Measurements from ENCODE around the gene CPEB4.

CPEB4 gene

DNA sequence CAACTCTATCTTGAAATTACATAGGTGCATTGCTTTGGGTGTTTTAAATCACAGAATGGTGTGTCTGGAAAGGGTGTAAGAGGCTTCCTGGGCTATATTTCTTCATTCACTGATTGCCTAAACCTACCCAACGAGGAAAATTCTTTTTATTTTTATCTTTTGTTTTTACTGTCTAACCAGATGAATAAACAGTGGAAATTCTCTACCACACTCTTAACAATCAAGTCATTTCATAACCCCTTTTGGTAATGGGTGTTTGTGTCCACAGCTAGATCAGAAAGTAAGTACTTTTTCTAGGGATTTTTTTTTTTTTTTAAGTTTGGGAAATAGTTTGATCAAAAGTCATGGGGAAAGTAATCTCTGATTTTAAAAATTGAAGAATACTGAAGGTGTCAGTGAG is 73.3 kb downstream of the CPEB4 start:
- no peaks in the 10 kb centered on the region for H3K9me3 ChIP-seq (ENCODE audit: low read depth, low read length)
- no peak for DNase-seq (ENCODE audit: low read depth, low spot score)
- no peak overlapping the region for H3K9ac ChIP-seq (ENCODE audit: insufficient read length)
- no peaks in the 10 kb centered on the region for H3K36me3 ChIP-seq (ENCODE audit: insufficient read depth, low read length)
- no peak overlapping the region for H3K4me3 ChIP-seq
- H3K27ac ChIP-seq: no peak overlapping the region
- TF ChIP-seq EZH2 (IDR thresholded peaks at IDR 0.05) (no peak), POLR2AphosphoS5 (IDR thresholded peaks at IDR 0.05; ENCODE audit: borderline replicate concordance, low read depth, low read length) (no peak), FOXP2 (optimal IDR thresholded peaks at IDR 0.05; ENCODE audit: control extremely low read depth, extremely low read length, insufficient read depth) (no peak)

DNA sequence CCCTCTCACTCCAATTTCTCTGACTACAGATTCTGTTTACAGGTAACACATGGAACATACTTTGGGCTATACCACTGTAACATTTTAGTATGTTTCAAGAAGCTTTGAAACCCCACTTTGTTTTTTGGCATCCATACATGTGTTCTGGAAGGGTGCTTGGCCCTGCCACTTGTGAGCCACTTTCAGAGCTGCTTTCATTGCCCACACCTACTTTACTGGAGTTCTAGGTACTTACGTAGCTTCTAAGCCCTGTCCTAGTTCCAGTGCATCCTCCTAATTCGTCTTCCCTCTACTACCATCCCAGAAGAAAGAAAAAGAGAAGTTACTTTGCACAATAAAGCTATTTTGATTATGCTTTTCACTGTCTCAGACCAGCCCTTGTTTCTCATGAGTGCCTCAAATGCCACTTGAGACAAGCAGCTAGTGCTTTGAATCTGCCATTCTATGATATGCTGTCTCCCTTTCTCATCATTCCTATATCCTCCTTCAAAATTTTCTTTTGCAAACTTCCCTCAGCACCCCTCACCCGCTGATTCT is 74.4 kb downstream of the CPEB4 start:
- Histone ChIP-seq H3K36me3 (ENCODE audit: insufficient read depth, low read length) (no peaks in the 10 kb centered on the region), H3K27ac (no peak overlapping the region)
- no peak for DNase-seq (ENCODE audit: low read depth, low spot score)

DNA sequence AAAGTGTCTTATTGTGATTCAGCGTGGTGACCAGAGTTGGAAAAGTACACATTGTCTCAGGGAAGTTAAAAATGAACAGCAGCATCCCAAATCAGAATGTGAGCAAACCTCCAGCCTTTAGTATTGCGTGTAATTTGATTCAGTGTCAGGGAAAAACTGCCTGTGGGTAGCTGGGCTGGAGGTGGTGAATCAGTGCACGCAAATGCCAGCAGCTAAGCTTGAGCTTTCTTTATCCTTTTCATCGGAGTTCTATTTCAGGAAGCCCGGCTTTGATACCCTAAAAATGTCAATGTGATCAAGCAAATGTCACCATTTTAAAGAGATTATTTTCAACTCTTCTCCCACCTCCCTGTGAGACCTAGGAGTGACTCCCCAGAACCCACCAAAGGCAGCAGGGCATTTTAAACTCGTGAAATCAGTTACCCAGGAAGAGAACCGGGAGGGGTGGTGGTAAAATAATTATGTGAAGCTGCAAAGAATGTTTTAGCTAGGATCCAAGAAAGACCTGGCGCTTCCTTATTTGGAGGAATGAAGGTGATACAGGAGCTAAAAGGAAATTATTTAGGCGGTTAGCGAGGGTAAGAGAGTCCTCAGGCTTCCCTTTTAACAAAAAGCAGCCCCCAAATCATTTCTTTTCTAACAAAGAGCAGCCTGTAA is 75.2 kb downstream of the CPEB4 start:
- H3K9ac ChIP-seq (ENCODE audit: insufficient read length): no peak overlapping the region
- TF ChIP-seq EZH2 (IDR thresholded peaks at IDR 0.05) (no peak), FOXP2 (optimal IDR thresholded peaks at IDR 0.05; ENCODE audit: control extremely low read depth, extremely low read length, insufficient read depth) (no peak), POLR2AphosphoS5 (IDR thresholded peaks at IDR 0.05; ENCODE audit: borderline replicate concordance, low read depth, low read length) (no peak)
- no peak overlapping the region for H3K4me3 ChIP-seq
- no peaks in the 10 kb centered on the region for H3K36me3 ChIP-seq (ENCODE audit: insufficient read depth, low read length)
- no peak overlapping the region for H3K27ac ChIP-seq
- DNase-seq (ENCODE audit: low read depth, low spot score): no peak
- no peaks in the 10 kb centered on the region for H3K9me3 ChIP-seq (ENCODE audit: low read depth, low read length)

More for the DNA sequence above, 74.4 kb downstream of the CPEB4 start:
- TF ChIP-seq FOXP2 (optimal IDR thresholded peaks at IDR 0.05; ENCODE audit: control extremely low read depth, extremely low read length, insufficient read depth) (no peak), POLR2AphosphoS5 (IDR thresholded peaks at IDR 0.05; ENCODE audit: borderline replicate concordance, low read depth, low read length) (no peak), EZH2 (IDR thresholded peaks at IDR 0.05) (no peak)
- Histone ChIP-seq H3K4me3 (no peak overlapping the region), H3K9me3 (ENCODE audit: low read depth, low read length) (no peaks in the 10 kb centered on the region), H3K9ac (ENCODE audit: insufficient read length) (no peak overlapping the region)

DNA sequence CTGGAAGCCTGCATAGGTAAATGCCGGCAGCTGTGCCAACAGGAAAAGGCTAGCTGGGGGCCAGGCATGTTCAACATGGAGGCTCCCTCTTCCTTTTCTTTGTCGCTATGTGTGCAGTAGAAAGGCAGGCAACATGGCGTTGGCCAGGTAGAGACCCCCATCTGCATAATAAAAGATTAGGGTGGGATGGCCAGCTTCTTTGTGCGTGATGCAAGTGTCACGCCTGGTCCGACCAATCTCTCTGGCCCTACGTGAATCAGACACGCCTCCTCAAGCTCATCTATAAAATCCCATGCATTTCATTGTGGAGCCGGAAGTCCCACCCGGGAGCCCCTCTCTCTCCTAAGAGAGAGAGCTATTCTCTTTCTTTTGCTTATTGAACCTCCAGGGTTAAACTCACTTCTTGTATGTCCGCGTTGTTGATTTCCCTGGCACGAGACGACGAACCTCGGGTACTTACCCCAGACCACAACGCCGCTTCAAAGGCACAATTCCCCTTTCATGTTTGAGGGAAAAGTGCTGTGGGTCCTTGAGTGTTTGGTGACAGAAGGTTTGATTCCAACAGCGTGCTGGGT is 75.8 kb downstream of the CPEB4 start:
- Histone ChIP-seq H3K27ac (no peak overlapping the region), H3K9ac (ENCODE audit: insufficient read length) (no peak overlapping the region)

DNA sequence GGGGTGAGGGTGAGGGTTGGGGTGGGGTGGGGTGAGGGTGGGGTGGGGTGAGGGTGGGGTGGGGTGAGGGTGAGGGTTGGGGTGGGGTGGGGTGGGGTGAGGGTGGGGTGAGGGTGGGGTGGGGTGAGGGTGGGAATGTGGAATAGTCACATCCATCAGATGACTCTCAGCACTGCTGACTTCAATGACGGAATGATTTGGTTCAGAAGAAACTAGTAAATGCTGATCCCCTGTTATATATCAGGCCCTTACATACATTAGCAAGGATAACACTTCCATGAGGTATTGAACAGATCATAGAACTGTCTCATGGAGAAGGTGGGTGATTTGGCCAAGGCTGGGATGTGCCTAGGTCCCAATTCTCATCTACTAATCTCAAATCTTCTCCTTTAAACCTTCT is 76.4 kb downstream of the CPEB4 start:
- H3K27ac ChIP-seq: no peak overlapping the region
- H3K9ac ChIP-seq (ENCODE audit: insufficient read length): no peak overlapping the region
- no peak for DNase-seq (ENCODE audit: low read depth, low spot score)
- no peak overlapping the region for H3K4me3 ChIP-seq
- H3K9me3 ChIP-seq (ENCODE audit: low read depth, low read length): no peaks in the 10 kb centered on the region
- no peaks in the 10 kb centered on the region for H3K36me3 ChIP-seq (ENCODE audit: insufficient read depth, low read length)
- no peak for TF ChIP-seq FOXP2 (optimal IDR thresholded peaks at IDR 0.05; ENCODE audit: control extremely low read depth, extremely low read length, insufficient read depth)
- TF ChIP-seq POLR2AphosphoS5 (IDR thresholded peaks at IDR 0.05; ENCODE audit: borderline replicate concordance, low read depth, low read length): no peak
- no peak for TF ChIP-seq EZH2 (IDR thresholded peaks at IDR 0.05)

More for the DNA sequence above, 75.8 kb downstream of the CPEB4 start:
- Histone ChIP-seq H3K36me3 (ENCODE audit: insufficient read depth, low read length) (no peaks in the 10 kb centered on the region), H3K4me3 (no peak overlapping the region), H3K9me3 (ENCODE audit: low read depth, low read length) (no peaks in the 10 kb centered on the region)
- TF ChIP-seq FOXP2 (optimal IDR thresholded peaks at IDR 0.05; ENCODE audit: control extremely low read depth, extremely low read length, insufficient read depth): no peak
- TF ChIP-seq EZH2 (IDR thresholded peaks at IDR 0.05): no peak
- no peak for TF ChIP-seq POLR2AphosphoS5 (IDR thresholded peaks at IDR 0.05; ENCODE audit: borderline replicate concordance, low read depth, low read length)
- no peak for DNase-seq (ENCODE audit: low read depth, low spot score)

DNA sequence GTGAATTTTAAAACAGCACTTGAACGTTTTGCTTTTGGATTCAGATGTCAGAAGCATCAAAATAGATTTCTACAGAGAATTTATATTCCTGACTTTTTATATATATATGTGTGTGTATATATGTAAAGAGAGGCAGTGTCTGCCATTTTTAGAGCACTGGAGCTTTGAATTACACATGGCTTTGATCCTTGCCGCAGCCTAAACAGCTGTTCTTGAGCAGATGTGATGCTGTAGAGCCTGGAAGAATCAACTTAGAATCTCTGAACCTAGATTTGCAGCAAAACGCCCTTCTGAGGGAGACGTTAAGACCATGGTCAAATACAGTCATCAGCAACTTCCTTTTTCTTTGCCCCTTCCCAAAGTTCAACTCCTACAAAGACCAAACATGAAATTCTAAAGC is 79.1 kb downstream of the CPEB4 start:
- H3K36me3 ChIP-seq (ENCODE audit: insufficient read depth, low read length): no peaks in the 10 kb centered on the region
- no peak overlapping the region for H3K4me3 ChIP-seq
- no peak for DNase-seq (ENCODE audit: low read depth, low spot score)
- H3K9me3 ChIP-seq (ENCODE audit: low read depth, low read length): no peaks in the 10 kb centered on the region
- no peak overlapping the region for H3K9ac ChIP-seq (ENCODE audit: insufficient read length)
- TF ChIP-seq FOXP2 (optimal IDR thresholded peaks at IDR 0.05; ENCODE audit: control extremely low read depth, extremely low read length, insufficient read depth) (no peak), POLR2AphosphoS5 (IDR thresholded peaks at IDR 0.05; ENCODE audit: borderline replicate concordance, low read depth, low read length) (no peak), EZH2 (IDR thresholded peaks at IDR 0.05) (no peak)
- H3K27ac ChIP-seq: no peak overlapping the region

DNA sequence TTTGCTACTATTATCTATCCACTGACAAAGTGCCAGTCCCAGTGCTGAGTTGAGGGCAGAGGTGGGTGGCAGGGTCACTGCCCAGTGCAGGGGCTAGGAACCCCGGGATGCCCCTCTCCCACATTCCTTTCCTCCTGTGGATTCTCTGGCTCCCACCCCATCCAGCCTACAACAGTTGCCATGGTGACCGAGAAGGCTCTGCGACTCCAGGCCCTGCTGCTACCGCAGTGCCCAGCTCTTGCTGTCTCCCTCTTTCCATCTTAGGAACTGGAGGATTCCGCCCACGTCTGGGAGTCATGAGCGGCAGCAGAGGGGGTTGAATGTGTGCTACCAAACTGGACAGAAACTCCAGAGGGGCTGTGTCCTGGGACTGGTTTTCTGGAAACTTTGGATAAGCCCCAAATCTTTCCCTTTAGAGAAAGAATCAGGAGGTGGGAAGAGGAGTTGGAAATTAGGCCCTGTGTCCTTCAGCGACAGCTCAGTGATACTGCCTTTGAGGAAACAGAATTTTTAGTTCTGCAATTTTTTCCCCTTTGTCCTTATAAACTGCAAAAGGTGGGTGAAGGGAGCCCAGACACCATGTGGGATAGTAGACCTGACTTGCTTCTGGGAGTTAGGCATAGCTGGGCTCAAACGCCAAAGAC is 80.1 kb downstream of the CPEB4 start:
- no peak for DNase-seq (ENCODE audit: low read depth, low spot score)
- H3K27ac ChIP-seq: no peak overlapping the region
- no peaks in the 10 kb centered on the region for H3K9me3 ChIP-seq (ENCODE audit: low read depth, low read length)
- H3K4me3 ChIP-seq: no peak overlapping the region
- no peaks in the 10 kb centered on the region for H3K36me3 ChIP-seq (ENCODE audit: insufficient read depth, low read length)
- TF ChIP-seq EZH2 (IDR thresholded peaks at IDR 0.05) (no peak), FOXP2 (optimal IDR thresholded peaks at IDR 0.05; ENCODE audit: control extremely low read depth, extremely low read length, insufficient read depth) (no peak), POLR2AphosphoS5 (IDR thresholded peaks at IDR 0.05; ENCODE audit: borderline replicate concordance, low read depth, low read length) (no peak)
- no peak overlapping the region for H3K9ac ChIP-seq (ENCODE audit: insufficient read length)
